NB4 (cell line): ENCODE measurements around the gene ARPC2.

Experiments
- CTCF ChIP-seq: IDR thresholded peaks from one replicate; pipeline ENCODE4 v1.5.1; 2012; ENCODE audit warnings: low read depth, low read length
- MYC ChIP-seq: IDR thresholded peaks from 2 replicates; pipeline ENCODE4 v1.6.1; 2011; ENCODE audit warnings: low read depth, low read length
- POLR2A ChIP-seq: IDR thresholded peaks from 2 replicates; pipeline ENCODE4 v1.6.1; 2011; ENCODE audit warnings: mild to moderate bottlenecking; ENCODE audit not compliant: insufficient read length; ENCODE audit errors: extremely low read depth
- TF ChIP-seq, protein P1 (sequence below): IDR thresholded peaks from 2 replicates; pipeline ENCODE4 v1.6.1; 2011; ENCODE audit warnings: low read depth, low read length

DNA sequence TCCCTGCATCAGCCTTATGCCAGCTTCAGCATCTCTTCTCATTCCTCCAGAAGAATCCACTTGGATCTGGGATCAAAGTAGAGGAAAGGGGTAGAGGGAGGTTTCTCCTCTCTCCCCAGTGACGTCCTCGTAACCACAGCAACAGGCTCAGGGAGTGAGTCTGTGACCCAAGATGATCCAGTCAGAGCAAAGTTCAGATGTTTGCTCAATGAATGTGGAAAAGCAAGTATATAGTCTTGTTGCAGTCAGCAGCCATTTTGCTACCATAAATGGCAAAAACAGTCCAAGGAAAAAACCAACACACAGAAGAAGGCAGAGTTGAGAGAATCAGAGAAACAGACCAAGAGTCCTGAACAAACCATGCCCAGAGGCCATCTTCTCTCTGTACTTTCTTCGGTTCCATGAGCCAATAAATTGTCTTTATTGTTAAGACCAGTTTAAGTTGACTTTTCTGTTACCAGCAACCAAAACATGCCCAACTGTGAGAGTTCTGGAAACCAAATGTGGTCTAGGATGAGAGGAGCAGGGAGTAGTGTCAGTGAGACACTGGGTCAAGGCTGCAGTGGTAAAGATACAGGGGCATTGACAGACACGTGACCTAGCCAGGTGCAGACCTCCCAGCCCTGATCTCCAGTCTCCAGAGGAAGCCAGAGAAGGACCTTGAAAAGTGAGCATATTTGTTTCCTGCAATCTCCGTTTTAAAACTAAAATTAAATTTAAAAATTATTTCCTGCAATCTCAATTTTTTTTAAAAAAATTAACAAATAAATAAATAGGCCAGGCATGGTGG lies 47.0 kb upstream of the ARPC2 start:
- TF ChIP-seq, protein P1, sequence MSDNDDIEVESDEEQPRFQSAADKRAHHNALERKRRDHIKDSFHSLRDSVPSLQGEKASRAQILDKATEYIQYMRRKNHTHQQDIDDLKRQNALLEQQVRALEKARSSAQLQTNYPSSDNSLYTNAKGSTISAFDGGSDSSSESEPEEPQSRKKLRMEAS: no peak
- TF ChIP-seq CTCF: no peak
- TF ChIP-seq POLR2A: no peak
- no peak for TF ChIP-seq MYC
